Skin epidermis (tissue), 12 donors: Measurements from ENCODE around the gene C1GALT1.

Experiments used
- H3K27ac ChIP-seq, 21 experiments: fragments of 200-600 bp; sonication (generic) in 11 of 21; one replicate each; pipeline ENCODE4 v1.5.0; 2020; ENCODE audit warnings: mild to moderate bottlenecking in 3 of 21, inconsistent platforms in 2 of 21, moderate library complexity in 2 of 21
- H3K4me3 ChIP-seq, 7 experiments: fragments of 200-600 bp; sonication (generic) in 2 of 7; one replicate each; pipeline ENCODE4 v1.5.0; 2020; ENCODE audit warnings: inconsistent platforms in 2 of 7, mild to moderate bottlenecking in 2 of 7, moderate library complexity in 1 of 7

Gene C1GALT1

GRCh38 chr7:7165372-7165771 is 17.0 kb upstream of the C1GALT1 start:
- no peak overlapping the region for H3K4me3 ChIP-seq
- no peak overlapping the region for H3K27ac ChIP-seq

- Histone ChIP-seq H3K4me3 (no peak overlapping the region), H3K27ac (no peak overlapping the region)
These were observed 16.0 kb upstream of the C1GALT1 start for GRCh38 chr7:7166318-7166717.

GRCh38 chr7:7169296-7169695 is 13.0 kb upstream of the C1GALT1 start:
- Histone ChIP-seq H3K27ac (no peak overlapping the region), H3K4me3 (no peak overlapping the region)

GRCh38 chr7:7173956-7174632 is 8.2 kb upstream of the C1GALT1 start:
- no peak overlapping the region for H3K4me3 ChIP-seq
- no peak overlapping the region for H3K27ac ChIP-seq

GRCh38 chr7:7175075-7175695 is 7.2 kb upstream of the C1GALT1 start:
- Histone ChIP-seq H3K4me3 (no peak overlapping the region), H3K27ac (no peak overlapping the region)

DNA sequence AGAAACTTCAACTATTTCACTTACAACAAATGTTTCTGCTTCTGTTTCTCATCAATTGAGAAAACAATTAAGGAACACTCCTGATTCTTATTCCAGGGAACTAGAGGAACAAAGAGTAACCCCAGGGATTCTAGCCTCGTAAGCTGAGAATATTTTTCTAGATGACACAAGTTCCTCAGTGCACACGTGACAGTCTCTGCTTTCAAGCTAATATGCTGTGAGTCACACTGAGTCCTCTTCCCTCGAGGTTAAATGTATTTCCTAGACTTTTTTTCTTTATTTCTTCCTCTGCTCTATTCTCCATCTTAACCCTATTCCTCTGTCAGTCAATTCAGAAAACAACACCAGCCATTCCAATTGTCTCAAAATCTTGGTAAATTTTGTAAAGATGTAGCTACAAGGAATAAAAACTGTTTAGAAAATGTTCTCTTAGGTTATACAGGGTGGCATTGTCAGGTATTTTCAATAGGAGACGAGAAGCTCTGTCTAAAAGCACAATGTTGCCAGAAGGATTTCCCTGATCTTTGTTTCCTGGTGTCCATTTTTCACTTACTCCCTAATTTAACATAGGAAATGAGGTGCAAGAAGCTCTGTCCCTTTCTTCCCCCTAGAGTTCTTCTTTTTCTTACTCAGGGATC is 5.8 kb upstream of the C1GALT1 start:
- H3K27ac ChIP-seq = peak overlapping the region in 12 of 21 experiments; percentile 4 to 67 (median 38)
- H3K4me3 ChIP-seq = no peak overlapping the region

DNA sequence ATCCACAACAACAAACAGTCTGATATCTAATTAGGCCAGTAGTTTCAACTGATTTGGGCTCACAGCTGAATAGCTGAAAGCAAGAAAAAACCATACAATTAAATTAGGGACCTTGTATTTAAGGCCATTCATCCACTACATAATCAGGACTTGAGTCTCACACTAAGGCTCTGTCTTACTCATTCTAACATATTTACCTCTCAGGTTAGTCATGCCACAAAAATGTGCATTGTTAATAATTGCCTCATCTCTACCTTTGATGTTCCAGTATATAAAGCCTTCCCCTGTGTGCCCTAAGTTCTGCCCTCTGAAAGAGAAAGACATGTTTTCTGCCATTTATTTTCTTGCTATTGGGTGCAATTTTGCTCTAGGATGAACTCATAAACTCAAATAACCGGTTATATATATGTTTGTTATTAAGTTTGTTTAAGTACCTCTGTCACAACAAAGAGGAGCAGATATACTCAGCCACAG is 5.3 kb upstream of the C1GALT1 start:
- Histone ChIP-seq H3K27ac (peak overlapping the region in 12 of 21 experiments; percentile 4 to 67 (median 38)), H3K4me3 (no peak overlapping the region)

DNA sequence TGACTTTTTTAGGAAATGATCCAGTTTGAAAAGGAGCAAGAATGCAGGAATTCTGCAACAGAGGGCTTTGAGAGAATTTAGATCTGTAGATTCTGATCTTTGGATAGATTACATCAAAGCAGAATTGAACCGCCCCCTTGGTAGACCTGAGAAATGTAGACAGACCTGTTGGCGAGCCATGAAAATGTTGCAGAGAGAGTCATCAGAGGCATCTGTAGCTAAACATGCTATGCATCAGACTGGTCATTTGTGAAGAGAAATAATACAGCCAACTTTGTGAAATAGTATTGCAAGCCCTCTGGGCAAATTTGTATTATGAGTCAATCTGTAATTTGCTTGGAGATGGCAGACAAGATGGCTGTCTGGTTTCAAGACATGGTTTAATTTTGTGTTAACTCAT is 4.3 kb upstream of the C1GALT1 start:
- Histone ChIP-seq H3K4me3 (no peak overlapping the region), H3K27ac (no peak overlapping the region)

DNA sequence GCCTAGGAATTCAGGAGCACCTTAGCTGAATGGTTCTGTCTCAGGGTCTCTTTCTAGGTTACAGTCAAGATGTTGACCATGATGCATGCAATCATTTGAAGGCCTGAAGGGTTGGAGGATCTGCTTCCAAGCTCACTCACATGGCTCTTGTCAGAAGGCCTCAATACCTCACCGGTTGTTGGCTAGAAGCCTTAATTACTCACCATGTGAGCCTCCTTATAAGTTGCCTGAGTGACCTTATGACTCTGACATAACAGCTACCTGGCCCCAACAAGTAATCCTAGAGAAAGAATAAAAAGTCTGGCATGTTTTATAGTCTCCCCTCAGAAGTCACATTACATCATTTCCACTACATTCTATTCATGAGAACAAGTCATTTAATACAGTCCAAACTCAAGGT is 3.4 kb upstream of the C1GALT1 start:
- Histone ChIP-seq H3K4me3 (no peak overlapping the region), H3K27ac (no peak overlapping the region)

DNA sequence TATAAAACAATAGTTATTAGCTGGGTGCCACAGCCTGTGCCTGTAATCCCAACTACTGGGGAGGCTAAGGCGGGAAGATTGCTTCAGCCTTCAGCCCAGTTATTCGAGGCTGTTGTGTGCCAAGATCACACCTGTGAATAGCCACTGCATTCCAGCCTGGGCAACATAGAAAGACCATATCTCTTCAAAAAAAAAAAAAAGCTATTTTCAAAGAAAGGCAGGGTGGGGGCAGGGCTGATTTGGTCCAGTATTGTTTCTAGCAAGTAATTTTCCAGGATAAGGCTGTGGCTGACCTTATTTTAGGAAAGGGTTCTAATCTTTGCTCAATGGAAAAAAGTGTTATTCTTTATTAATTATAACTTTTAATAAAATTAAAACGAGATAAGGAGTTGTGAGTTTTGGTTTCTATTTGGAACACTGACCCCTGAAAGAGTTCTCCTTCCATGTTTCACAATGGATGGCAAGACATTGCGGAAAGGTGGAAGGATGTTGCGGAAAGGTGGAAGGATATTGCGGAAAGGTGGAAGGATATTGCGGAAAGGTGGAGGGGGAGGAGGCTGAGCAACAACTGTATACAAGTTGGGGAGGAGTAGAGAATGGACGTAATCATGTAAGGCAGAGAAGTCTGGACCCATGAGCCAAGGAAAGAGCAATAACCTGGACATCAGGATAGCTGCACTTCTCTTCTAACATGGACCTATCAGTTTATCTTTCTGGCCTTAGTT is 1.5 kb upstream of the C1GALT1 start:
- H3K4me3 ChIP-seq = peak overlapping the region in 4 of 7 experiments; percentile 35 to 98 (median 93)
- H3K27ac ChIP-seq = peak overlapping the region in 19 of 21 experiments; percentile 81 to 97 (median 95)

DNA sequence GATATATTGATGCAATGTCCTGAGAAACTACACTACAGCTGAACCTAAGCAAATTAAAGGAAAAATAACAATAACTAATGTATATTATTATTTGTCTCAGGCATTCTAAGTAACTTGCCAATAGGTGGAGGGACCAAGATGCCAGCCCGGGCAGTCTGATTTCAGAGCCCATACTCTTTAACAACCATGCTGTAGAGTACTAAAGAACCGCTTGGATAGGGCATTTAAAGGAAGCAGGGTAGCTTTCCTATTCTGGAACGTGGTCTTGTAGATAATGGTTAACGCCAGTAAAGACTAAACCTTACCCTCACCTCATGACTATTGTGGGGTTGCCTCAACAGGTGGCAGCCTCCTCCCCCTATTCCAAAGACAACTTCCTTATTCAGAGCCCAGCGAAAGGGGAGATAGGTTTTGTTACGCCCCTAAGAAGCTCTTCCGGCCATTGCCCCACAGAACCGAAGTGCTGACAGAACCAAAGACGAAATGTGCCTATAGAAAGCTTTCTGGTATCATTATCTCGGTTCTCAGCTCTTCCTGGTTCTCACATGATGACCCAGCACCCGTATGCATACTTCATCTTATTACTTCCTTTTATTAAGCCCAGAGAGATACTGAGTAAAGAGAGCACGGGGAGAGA is 707 bp upstream of the C1GALT1 start:
- Histone ChIP-seq H3K27ac (peak overlapping the region in 20 of 21 experiments; percentile 73 to 97 (median 95)), H3K4me3 (peak overlapping the region; percentile 35 to 98 (median 94))

DNA sequence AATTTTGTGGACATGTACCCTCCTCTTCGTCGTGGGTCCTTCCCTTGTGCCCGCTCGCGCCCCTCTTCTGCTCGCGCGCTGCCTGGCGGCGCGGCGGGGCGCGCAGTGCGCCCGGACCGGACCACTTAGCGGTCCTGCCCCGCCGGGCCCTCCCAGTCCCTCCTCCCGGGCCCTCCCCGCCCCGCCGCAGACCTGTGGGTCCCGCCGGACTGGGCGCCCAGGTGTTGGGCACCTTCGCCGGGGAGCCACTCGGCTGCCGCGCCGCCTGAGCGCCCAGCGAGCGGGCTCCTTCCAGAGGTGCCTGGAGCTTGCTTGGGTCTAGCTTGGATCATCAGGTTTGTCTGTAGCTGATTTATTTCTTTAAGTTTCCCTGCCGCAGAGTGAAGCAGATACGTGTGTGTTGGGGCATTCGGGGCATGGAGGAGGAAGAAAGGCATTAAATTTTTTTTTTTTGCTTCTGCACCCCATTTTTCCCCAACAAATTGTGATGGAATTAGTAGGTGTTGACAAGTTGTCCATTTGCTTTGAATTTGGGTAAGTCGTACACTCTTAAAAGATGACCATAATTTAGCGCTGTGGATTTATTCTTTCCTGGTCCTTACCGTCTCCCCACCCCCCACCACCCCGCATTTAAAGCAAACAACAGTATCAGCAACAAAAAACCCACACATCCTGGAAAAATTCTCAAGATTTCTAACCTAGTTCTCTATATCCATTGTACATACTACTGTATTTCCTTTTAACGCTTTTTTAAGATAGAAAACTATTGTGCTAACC is 905 bp downstream of the C1GALT1 start:
- H3K27ac ChIP-seq = peak overlapping the region; percentile 82 to 98 (median 95)
- peak overlapping the region; percentile 90 to 98 (median 94) for H3K4me3 ChIP-seq

DNA sequence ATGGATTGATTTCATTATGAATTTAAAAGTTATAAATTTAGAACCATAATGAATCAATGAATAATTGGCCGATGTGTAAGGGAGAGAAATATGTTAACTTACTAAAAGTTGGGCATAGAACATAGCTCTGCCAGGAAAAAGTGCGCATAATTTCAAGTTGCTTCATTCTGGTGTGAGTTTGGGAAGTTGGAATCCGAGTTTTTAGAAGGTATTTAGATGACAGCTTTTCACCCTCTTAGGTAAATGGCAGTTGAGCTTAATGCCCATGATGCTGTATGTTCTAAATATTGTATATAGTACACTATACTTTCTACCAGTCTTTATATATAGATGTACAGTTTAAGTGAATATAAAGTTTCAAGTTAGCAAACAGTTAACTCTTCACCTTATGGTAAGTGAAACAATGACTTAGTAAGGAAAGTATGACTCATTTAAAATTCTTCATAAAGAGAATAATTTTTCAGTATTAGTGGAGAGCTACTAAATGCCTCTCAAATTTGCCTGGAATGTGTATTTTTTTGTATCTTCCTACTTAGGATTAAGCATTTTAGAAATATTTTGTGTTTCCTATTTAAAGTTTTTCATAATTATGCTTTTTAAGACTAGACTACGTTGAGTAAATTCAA is 1.6 kb downstream of the C1GALT1 start:
- Histone ChIP-seq H3K4me3 (peak overlapping the region; percentile 90 to 98 (median 94)), H3K27ac (peak overlapping the region in 9 of 21 experiments; percentile 8 to 98 (median 96))

GRCh38 chr7:7185371-7185989 is 3.1 kb downstream of the C1GALT1 start:
- Histone ChIP-seq H3K27ac (no peak overlapping the region), H3K4me3 (no peak overlapping the region)

GRCh38 chr7:7188091-7188490 is 5.7 kb downstream of the C1GALT1 start:
- no peak overlapping the region for H3K4me3 ChIP-seq
- H3K27ac ChIP-seq = no peak overlapping the region

DNA sequence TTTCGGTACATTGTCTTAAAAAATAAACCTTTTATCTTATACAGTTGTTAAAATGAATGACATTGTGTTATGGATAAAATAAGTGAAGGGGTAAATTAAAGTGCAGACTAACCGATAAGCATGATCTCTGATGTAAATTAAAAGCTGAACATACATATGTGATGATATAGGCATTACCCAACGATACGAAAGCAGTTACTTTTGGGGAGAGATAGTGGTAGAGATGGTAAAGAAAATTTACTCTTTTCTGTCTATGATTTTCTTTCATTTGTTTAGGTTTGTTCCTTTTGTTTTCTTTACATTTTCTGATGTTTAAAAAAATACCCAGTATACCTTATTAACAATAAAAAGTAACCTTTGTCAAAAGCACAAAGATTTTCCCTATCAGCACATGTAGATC is 6.4 kb downstream of the C1GALT1 start:
- H3K27ac ChIP-seq = no peak overlapping the region
- H3K4me3 ChIP-seq = no peak overlapping the region

DNA sequence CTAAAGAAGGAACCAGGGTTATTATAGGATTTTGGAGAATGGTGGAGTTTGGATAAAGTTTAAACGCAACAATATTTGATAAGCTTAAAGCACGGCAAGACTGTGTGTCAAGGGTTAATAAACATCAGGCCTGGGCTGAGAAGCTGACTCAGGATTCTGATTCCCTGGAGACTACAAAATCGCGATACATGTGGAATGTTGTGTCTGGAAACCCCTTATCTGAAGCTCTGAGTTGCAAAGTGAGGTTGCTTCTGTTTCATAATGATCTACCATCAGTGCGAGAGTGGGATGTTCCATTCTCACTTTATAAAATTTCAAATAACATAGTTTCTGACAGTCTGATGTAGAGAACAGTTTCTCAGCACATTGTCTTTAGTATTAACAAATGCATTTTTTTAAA is 7.8 kb downstream of the C1GALT1 start:
- Histone ChIP-seq H3K4me3 (no peak overlapping the region), H3K27ac (no peak overlapping the region)

- Histone ChIP-seq H3K4me3 (no peak overlapping the region), H3K27ac (no peak overlapping the region)
These were observed 8.8 kb downstream of the C1GALT1 start for GRCh38 chr7:7191137-7191536.
